ENCODE data around the gene RAB17. TPM values are rescaled to one million over a fixed set of nuclear protein-coding genes. Genes with fewer than 3 reads are reported as not detected.
A peak's percentile ranks its signal among the peaks of the same experiment; 100 is the strongest.

RAB17 gene
- polyA plus RNA-seq, 10 donors, result 0.64 to 2.6 (median 1.2) TPM

- no peak for DNase-seq
Measured at GRCh38 chr2:237564526-237565131, 25.9 kb downstream of the RAB17 start.

- DNase-seq, result peak in 1 of 3 donors; percentile 45
Measured at GRCh38 chr2:237563816-237564215, 26.7 kb downstream of the RAB17 start.

GRCh38 chr2:237561221-237561620 lies 29.3 kb downstream of the RAB17 start:
- DNase-seq, result no peak

- peak; percentile 52 to 76 (median 69) for DNase-seq
Measured at GRCh38 chr2:237558961-237559641, 31.4 kb downstream of the RAB17 start.

- DNase-seq, result no peak
Measured at GRCh38 chr2:237557633-237558015, 32.9 kb downstream of the RAB17 start.

GRCh38 chr2:237556773-237557632 lies 33.5 kb downstream of the RAB17 start:
- no peak for DNase-seq

GRCh38 chr2:237555560-237555959 lies 35.0 kb downstream of the RAB17 start:
- DNase-seq, result no peak

- DNase-seq, result no peak
Measured at GRCh38 chr2:237553948-237554347, 36.6 kb downstream of the RAB17 start.

- no peak for DNase-seq
Measured at GRCh38 chr2:237552908-237553307, 37.6 kb downstream of the RAB17 start.

- no peak for DNase-seq
Measured at GRCh38 chr2:237551071-237551574, 39.4 kb downstream of the RAB17 start.

- DNase-seq, result no peak
Measured at GRCh38 chr2:237549643-237550415, 40.7 kb downstream of the RAB17 start.

- no peak for DNase-seq
Measured at GRCh38 chr2:237549216-237549615, 41.3 kb downstream of the RAB17 start.

- DNase-seq, result no peak
Measured at GRCh38 chr2:237547841-237548416, 42.6 kb downstream of the RAB17 start.

GRCh38 chr2:237546876-237547395 lies 43.6 kb downstream of the RAB17 start:
- DNase-seq, result no peak

GRCh38 chr2:237546040-237546875 lies 44.3 kb downstream of the RAB17 start:
- no peak for DNase-seq

- no peak for DNase-seq
Measured at GRCh38 chr2:237542001-237542704, 48.4 kb downstream of the RAB17 start.

GRCh38 chr2:237541243-237541642 lies 49.3 kb downstream of the RAB17 start:
- no peak for DNase-seq

GRCh38 chr2:237540823-237541222 lies 49.7 kb downstream of the RAB17 start:
- peak; percentile 45 to 87 (median 65) for DNase-seq

- DNase-seq, result no peak
Measured at GRCh38 chr2:237540223-237540775, 50.2 kb downstream of the RAB17 start.
